Mononuclear cell (primary cell): ENCODE data around the gene SUCNR1. TPM values are rescaled to one million over a fixed set of nuclear protein-coding genes. Genes with fewer than 3 reads are reported as not detected.
"Not testable (repeated sequence)": the region's sequence is repeated elsewhere in the genome, so short reads cannot be mapped to it uniquely, and the experiment has no call there.

Source experiments
- H3K27me3 ChIP-seq: 2 replicates; pipeline ENCODE4 v1.6.0; 2011; ENCODE audit warnings: low read length, control low read depth; ENCODE audit not compliant: insufficient read depth
- H3K4me1 ChIP-seq: 2 replicates; pipeline ENCODE4 v1.5.1; 2011; ENCODE audit warnings: mild to moderate bottlenecking, low read length, control low read depth; ENCODE audit not compliant: insufficient read depth
- H3K4me3 ChIP-seq: 2 replicates; pipeline ENCODE4 v1.5.1; 2011; ENCODE audit warnings: mild to moderate bottlenecking, low read length, moderate library complexity
- H3K9me3 ChIP-seq: 2 replicates; pipeline ENCODE4 v1.5.1; 2011; ENCODE audit warnings: low read depth, mild to moderate bottlenecking, control low read depth, low read length
- total RNA-seq: library from RNA; depleted of rRNA; stranded (reverse); fragments of >200 nt; gene quantifications from one replicate; pipeline ENCODE4 v1.2.3, GENCODE V29; 2012

SUCNR1 gene
- total RNA-seq, 1 donor: 0.94 TPM

DNA sequence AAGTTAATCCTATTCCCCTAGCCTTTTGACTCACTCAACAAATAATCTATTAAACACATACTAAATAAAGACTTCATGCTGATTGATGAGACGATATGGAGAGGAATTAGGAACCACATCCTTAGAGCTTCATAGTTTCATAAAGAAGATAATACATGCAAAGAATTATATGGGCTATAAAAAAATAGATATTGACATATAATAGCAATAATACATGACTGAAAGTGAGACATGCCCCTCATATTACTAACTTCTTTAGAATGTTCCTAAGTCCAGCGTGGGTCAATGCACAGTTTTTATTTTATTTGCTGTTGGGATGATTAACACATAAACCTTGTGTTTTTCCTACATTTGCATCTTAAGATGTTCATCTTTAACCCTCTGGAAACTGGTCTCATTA lies 32.2 kb downstream of the SUCNR1 start:
- H3K9me3 ChIP-seq: no peaks in the 10 kb centered on the region
- H3K4me1 ChIP-seq: peaks cover 7% of the 10 kb centered on the region
- H3K4me3 ChIP-seq: no peak overlapping the region
- H3K27me3 ChIP-seq: no peaks in the 10 kb centered on the region

DNA sequence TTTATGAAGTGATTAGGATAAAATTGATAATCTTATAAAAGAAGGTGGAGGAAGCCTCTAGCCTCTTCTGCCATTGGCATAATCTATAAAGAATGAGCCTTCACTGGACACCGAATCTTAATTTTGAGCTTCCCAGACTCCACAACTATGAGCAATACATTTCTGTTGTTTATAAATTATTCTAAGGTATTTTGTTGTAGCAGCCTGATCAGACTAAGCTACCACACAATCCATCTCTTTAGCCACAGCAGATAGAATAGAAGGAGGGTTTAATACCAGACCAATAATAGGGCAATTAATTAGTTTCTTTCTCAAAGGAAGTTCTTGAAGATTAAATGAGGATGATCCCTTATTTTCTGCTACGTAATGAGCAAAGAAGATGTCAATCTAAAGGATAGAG lies 33.3 kb downstream of the SUCNR1 start:
- no peaks in the 10 kb centered on the region for H3K9me3 ChIP-seq
- H3K4me1 ChIP-seq: peaks cover 7% of the 10 kb centered on the region
- no peak overlapping the region for H3K4me3 ChIP-seq
- no peaks in the 10 kb centered on the region for H3K27me3 ChIP-seq

DNA sequence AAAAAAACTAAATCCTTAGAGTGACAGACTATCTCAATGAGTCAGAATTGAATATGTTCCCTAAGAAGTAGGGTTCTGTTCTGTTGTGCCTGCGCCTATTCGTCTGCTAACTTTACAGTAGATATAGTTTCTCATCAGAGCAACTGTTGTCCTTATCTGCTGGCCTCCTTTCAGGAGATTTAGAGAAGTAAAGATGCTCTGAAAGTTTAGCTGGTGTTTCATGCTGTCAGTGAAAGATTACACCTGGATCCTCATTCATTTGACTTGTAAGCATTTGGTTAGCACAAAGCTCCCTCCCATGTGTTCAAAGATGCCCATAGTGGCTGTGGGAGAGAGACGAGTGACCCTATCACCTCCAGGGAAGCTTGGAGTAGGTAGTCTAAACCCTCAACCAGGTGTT lies 35.0 kb downstream of the SUCNR1 start:
- Histone ChIP-seq H3K27me3 (no peaks in the 10 kb centered on the region), H3K4me3 (no peak overlapping the region), H3K4me1 (peaks cover 4% of the 10 kb centered on the region), H3K9me3 (no peaks in the 10 kb centered on the region)

DNA sequence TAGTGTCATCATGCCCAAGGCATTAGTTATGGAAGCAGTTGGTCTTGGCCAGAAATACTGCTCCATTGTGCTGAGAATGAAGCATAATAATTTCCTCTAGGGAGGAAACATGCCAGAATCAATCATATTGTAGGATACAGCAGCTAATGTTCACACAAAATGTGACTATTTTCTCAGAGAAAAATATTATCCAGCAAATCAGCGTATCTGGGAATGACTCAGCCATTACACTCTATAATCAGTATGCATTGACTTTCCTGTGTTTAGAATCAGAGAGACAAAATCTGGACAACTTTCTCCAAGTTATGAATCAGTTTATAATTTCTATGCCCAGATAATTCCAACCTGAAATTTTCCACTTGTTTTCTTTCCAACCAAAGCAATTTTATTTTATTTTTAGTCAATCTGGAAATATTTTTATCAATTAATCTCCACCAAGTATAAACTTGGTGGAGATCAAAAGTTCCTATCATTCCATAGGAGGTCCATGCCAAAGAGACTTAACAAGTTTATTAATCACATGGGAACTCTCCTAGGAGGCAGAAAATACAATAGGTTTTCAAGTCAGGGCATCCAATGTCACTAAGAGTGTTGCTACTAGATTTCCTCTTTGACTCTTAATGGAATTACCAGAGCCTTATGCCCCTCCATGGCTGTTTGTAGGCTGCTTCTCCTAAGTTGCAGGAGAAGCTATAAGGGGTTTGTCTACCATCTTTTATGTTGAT lies 36.4 kb downstream of the SUCNR1 start:
- no peaks in the 10 kb centered on the region for H3K27me3 ChIP-seq
- no peaks in the 10 kb centered on the region for H3K9me3 ChIP-seq
- H3K4me1 ChIP-seq: no peaks in the 10 kb centered on the region
- H3K4me3 ChIP-seq: no peak overlapping the region

DNA sequence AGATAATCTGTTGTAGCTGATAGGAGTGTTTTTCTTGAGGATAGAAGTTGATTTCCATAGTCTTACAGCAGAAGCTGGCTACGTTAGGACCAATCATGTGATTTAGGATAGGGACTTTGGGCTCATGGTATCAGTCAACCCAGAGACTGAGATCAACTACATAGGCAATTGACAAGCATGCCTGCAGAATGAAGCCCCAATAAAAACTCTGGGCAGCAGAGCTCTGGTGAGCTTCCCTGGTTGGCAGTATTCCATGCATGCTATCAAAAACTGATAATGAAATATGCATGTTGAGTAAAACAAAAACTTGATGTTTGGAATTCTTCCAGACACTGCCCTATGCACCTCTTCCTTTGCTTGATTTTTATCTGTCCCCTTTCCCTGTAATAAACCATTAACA lies 38.0 kb downstream of the SUCNR1 start:
- Histone ChIP-seq H3K9me3 (no peaks in the 10 kb centered on the region), H3K27me3 (no peaks in the 10 kb centered on the region), H3K4me3 (no peak overlapping the region), H3K4me1 (no peaks in the 10 kb centered on the region)

DNA sequence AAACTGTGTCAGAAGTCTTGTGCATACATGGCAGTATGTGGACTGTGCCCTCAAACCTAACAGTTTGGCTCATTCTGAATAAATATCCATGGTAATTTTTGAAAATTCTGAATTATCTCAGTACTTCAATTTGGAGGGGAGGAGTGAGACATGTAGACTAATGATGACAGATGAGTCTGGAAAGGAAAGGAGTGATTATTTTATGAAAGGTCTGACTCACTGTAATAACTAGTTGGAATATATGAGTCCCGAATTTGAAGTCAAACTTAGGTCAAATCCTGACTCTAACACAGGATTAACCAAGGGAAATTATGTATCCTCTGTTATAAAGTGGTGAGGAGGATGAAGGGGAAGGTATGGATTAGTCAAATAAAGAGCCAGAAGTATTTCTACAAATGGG lies 38.6 kb downstream of the SUCNR1 start:
- no peaks in the 10 kb centered on the region for H3K27me3 ChIP-seq
- no peaks in the 10 kb centered on the region for H3K4me1 ChIP-seq
- no peaks in the 10 kb centered on the region for H3K9me3 ChIP-seq
- H3K4me3 ChIP-seq: no peak overlapping the region

DNA sequence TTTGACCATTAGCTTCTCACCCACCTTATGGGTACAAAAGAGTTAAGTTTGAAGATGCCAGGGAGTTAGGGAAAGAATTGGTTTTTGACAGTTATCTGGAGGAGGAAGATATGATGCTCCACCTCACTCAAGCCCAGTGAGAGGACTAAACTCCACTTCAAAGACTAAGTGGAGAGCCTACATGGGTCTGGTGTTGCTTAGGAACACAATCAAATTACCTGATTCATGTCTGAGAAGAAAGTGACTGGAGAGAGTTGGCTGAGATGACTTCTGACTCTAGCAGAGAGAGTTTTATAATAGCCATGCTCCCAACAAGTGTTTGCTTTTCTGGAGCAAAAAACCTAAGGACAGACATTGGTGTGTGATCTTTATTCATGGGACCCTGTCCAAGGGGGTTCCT lies 43.3 kb downstream of the SUCNR1 start:
- Histone ChIP-seq H3K4me3 (no peak overlapping the region), H3K4me1 (no peaks in the 10 kb centered on the region), H3K27me3 (no peaks in the 10 kb centered on the region), H3K9me3 (no peaks in the 10 kb centered on the region)

DNA sequence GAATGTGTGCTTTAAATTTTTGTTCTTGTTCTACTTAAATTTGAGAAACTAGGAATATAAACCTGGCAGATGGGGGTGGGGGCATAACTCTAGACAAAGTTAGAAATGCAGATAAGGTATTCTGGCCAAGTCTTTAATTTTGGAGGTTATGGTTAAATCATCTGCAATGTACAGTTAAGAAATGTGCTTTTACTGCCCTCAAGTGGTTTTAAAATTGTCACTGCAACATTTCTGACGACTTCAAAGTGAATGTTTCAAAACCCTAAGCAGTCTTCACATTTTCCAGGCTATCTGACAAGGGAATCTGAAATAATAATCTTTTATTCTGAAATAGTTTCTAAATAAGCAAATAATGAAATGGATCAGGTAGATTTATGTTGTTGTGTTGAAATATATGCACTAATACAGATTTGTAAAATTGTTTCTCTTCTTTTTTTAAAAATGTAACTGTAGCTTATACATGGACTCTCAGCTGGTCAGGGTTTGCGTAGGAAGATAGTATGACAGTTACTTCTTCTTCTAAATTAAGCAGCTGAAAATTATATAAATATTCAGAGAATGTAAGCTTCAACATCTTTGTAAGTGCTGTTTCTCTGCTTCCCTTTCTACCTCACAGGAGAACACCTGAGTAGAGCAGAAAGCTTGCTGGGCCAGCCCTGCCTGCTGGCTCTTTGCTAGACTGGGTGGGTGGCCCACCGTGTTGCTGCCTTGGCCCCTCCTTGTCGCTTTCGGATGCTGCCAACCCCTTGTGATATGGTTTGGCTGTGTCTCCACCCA lies 45.0 kb downstream of the SUCNR1 start:
- no peak overlapping the region for H3K4me3 ChIP-seq
- no peaks in the 10 kb centered on the region for H3K9me3 ChIP-seq
- no peaks in the 10 kb centered on the region for H3K27me3 ChIP-seq
- H3K4me1 ChIP-seq: no peaks in the 10 kb centered on the region

DNA sequence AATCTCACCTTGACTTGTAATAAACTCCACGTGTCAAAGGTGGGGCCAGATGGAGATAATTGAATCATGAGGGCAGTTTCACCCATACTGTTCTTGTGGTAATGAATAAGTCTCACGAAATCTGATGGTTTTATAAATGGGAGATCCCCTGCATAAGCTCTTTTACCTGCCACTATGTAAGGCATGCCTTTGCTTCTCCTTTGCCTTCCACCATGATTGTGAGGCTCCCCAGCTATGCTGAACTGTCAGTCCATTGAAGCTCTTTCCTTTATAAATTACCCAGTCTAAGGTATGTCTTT lies 45.5 kb downstream of the SUCNR1 start:
- Histone ChIP-seq H3K4me1 (no peaks in the 10 kb centered on the region), H3K9me3 (no peaks in the 10 kb centered on the region), H3K4me3 (no peak overlapping the region), H3K27me3 (no peaks in the 10 kb centered on the region)

DNA sequence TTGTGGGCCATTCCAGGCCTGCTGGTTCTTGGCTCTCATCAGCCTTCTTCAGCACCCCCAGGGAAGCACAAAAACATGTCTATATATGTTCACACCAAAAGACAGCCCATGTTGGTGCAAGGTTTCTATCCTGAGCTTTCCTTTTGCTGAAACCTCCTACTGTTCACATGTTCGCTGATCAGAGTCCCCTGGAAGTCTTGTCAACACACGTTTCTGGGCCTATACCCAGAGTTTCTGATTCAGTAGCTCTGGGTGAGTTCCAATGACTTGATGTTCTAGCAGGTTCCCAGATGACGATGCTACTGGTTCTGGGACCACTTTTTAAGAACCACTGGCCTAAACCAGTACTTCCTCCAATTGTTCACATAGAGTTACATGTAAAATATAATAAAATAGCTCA lies 46.0 kb downstream of the SUCNR1 start:
- Histone ChIP-seq H3K4me3 (no peak overlapping the region), H3K4me1 (no peaks in the 10 kb centered on the region), H3K9me3 (no peaks in the 10 kb centered on the region), H3K27me3 (no peaks in the 10 kb centered on the region)

DNA sequence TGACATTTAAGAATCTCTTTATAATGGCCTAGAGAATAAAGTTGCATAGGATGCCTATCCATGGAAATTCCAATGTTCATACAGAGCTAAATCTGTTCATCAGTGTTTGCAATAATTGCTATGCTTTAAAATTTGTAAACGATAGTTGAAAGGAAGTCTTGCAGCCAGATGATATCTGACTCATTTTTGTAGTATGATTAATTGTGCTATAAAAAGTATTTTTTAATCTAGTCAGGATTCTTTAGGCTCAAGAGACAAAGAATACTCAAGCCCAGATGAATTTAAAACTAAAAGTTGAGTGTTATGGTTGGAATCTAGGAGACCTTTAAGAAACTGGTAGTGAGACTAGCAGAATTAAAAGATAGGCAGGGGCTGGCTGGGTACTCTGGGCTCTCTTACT lies 50.5 kb downstream of the SUCNR1 start:
- no peaks in the 10 kb centered on the region for H3K4me1 ChIP-seq

DNA sequence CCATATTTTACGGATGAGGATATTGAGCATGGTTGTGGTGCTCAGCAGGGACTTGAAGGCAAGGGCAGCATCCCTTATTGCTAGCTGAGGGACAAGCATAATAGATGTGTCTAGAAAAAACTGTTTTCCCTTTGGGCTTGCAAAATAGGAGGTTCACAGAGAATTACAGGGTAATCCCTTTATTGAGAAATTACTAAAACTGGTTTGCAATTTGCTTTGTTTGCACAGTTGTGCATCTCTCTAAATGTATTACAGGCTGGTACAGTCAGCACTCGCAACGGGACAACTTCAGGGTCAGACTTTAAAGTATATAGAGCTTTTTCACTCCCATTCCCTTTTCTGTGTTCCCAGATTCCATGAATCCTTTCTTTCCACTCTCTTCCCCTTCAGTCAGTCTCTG lies 51.3 kb downstream of the SUCNR1 start:
- Histone ChIP-seq H3K4me1 (no peaks in the 10 kb centered on the region), H3K4me3 (no peak overlapping the region), H3K27me3 (no peaks in the 10 kb centered on the region), H3K9me3 (no peaks in the 10 kb centered on the region)

More for the DNA sequence above, 50.5 kb downstream of the SUCNR1 start:
- H3K4me3 ChIP-seq: no peak overlapping the region
- no peaks in the 10 kb centered on the region for H3K9me3 ChIP-seq
- H3K27me3 ChIP-seq: no peaks in the 10 kb centered on the region

DNA sequence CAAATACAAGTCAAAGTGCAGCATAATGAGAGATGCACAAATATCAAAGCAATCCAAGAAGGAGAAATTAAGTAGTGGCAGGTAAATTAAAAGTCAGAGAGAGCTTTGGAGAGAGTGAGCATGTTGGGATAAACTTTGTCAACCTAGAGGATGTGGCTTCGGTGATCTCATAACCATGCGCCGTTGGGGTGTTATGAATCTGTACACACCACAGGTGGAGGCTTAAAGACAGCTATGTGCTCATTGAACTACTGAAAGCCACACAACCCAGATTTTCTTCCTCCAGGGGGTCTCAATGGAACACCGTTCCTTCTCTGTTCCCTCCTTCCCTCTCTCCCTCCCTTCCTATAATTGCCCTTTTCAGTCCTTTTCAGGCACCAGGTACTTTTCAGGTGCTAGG lies 52.0 kb downstream of the SUCNR1 start:
- Histone ChIP-seq H3K27me3 (no peaks in the 10 kb centered on the region), H3K4me3 (no peak overlapping the region), H3K9me3 (no peaks in the 10 kb centered on the region), H3K4me1 (no peaks in the 10 kb centered on the region)

DNA sequence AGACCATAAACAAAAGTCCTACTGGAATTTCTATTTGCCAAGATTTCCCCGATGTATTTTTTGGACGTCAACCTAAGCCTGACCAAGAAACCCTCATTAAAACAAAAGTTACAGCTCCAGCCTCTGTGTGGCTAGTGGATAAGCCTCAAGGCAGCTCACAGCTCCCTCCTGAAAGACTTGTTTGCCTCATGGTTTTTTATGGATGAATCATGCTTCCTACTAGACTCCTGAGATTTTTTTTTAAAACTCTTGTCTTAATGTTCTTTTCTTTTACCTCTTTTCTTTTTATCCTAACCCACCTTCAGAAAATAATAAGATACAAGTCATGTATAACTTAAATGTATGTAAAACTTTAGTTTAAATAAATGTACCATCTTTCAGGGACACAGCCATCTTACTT lies 52.4 kb downstream of the SUCNR1 start:
- Histone ChIP-seq H3K9me3 (no peaks in the 10 kb centered on the region), H3K27me3 (no peaks in the 10 kb centered on the region), H3K4me1 (no peaks in the 10 kb centered on the region), H3K4me3 (no peak overlapping the region)

DNA sequence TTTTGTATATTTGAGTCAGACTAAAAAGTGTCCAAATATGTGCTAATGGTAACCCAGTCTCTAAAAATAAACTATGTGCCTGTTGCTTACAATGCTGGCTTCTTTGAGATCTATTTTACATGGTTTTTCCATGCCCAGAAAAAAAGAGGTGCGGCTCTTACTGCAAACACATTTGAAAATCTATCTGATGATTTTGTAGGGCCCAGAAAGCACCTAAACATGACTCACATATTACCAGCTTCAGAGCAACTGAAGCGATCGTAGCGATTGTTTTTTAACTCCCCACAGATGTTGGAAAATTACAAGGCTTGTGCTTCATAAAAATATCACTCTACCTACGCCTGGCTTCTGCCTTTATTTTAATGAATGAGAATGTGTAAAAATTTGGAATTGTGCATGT lies 53.5 kb downstream of the SUCNR1 start:
- Histone ChIP-seq H3K4me1 (no peaks in the 10 kb centered on the region), H3K27me3 (no peaks in the 10 kb centered on the region), H3K4me3 (no peak overlapping the region), H3K9me3 (no peaks in the 10 kb centered on the region)

DNA sequence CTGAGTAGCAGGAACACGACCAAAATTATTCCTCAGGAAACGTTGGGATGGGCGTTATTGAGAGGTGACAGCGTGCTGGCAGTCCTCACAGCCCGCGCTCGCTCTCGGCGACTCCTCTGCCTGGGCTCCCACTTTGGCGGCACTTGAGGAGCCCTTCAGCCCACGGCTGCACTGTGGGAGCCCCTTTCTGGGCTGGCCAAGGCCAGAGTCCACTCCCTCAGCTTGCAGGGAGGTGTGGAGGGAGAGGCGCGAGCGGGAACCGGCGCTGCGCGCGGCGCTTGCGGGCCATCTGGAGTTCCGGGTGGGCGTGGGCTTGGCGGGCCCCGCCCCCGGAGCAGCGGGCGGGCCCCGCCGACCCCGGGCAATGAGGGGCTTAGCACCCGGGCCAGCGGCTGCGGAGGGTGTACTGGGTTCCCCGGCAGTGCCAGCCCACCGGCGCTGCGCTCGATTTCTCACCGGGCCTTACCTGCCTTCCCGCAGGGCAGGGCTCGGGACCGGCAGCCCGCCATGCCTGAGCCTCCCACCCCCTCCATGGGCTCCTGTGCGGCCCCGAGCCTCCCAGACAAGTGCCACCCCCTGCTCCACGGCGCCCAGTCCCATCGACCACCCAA lies 54.6 kb downstream of the SUCNR1 start:
- not testable (repeated sequence) for H3K9me3 ChIP-seq, H3K4me3 ChIP-seq, H3K27me3 ChIP-seq, H3K4me1 ChIP-seq
